Left ventricle myocardium superior (tissue), 1 donor: ENCODE data around the gene CACNA1I. TPM values are rescaled to one million over a fixed set of nuclear protein-coding genes. Genes with fewer than 3 reads are reported as not detected.

Experiments used
- total RNA-seq: library from RNA; stranded (reverse); fragmentation: NEBNext Ultra II Directional; extraction: Animal tissue kit (Norgen Biotek cat#: 25700); gene quantifications from one replicate; pipeline ENCODE4 v1.2.1, GENCODE V29; 2021
- donor health status: DM: no; HTN: yes; CAD: no; lungs with severe emphysema.

Gene CACNA1I
- total RNA-seq, 1 donor from 2014 or later: not detected

Other genes with a start within 250 kb of the CACNA1I start
- 41.3 TPM for gene SYNGR1, start 220.8 kb upstream of the CACNA1I start, total RNA-seq
- 18.4 TPM for gene TAB1, start 171.0 kb upstream of the CACNA1I start, total RNA-seq
- gene MGAT3, start 113.7 kb upstream of the CACNA1I start, total RNA-seq: 6.3 TPM
- 16.1 TPM for gene MIEF1, start 68.5 kb upstream of the CACNA1I start, total RNA-seq
- 214 TPM for gene ATF4, start 50.2 kb upstream of the CACNA1I start, total RNA-seq
- gene RPS19BP1, start 38.0 kb upstream of the CACNA1I start, total RNA-seq: 58.1 TPM